ENCODE measurements around the gene AATF. TPM values are rescaled to one million over a fixed set of nuclear protein-coding genes. Genes with fewer than 3 reads are reported as not detected.

The AATF gene
- 32.5 to 38.5 TPM (median 34.0 TPM) in 3 replicates for total RNA-seq
- long read RNA-seq, transcript AATF-208 (12 exons, 2,141 nt), result major isoform, 71 of 80 reads
- long read RNA-seq, partial matches to known transcripts, result 4 of 80 reads
- long read RNA-seq, other reads (novel, unspliced or antisense), result 5 of 80 reads

DNA sequence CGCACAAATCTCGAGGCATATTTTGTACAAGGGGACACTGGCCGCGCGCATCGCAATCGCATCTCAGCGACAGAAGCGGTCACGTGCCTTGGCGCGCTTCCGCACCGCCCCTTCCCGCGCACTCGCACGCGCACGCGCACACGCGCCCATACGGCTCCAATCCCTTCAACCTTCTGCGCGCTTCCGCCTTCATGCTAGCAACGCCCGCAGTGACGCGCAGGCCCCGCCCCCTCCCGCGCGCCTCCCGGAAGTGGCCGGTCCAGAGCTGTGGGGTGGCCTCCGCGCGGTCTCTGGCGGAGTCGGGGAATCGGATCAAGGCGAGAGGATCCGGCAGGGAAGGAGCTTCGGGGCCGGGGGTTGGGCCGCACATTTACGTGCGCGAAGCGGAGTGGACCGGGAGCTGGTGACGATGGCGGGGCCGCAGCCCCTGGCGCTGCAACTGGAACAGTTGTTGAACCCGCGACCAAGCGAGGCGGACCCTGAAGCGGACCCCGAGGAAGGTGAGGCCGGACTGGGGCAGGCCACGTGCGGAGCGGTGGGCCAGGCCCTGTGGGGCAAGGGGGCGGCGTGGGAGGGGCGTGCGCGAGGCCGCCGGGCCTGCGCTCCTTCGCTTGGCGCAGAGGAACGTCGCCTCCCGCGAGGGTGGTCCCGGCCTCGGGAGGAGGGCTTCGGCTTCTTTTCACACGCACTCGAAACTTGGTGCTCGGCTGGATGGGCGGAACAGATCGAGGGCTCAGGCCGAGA, at the start of gene AATF:
Gene AATF (plus strand): TSS at position 238 of the 744 bp plus-strand sequence. CDS start 172 bp downstream, at position 410.
- Mint-ChIP-seq H3K9me3 (ENCODE audit: low read depth) (no peaks in the 10 kb centered on the region), H3K27me3 (ENCODE audit: low read depth) (peaks cover 32% of the 10 kb centered on the region), H3K27ac (ENCODE audit: unreplicated experiment) (peak within 1 kb of the TSS; percentile 98), H3K36me3 (ENCODE audit: low read depth) (peaks cover 12% of the 10 kb centered on the region), H3K4me3 (ENCODE audit: unreplicated experiment) (peak within 1 kb of the TSS; percentile 95), H3K4me1 (ENCODE audit: low read depth) (peaks cover 32% of the 10 kb centered on the region)
- TF ChIP-seq CTCF (IDR thresholded peaks at IDR 0.05), result no peak
- peak; percentile 98 for DNase-seq (ENCODE audit: low spot score)

DNA sequence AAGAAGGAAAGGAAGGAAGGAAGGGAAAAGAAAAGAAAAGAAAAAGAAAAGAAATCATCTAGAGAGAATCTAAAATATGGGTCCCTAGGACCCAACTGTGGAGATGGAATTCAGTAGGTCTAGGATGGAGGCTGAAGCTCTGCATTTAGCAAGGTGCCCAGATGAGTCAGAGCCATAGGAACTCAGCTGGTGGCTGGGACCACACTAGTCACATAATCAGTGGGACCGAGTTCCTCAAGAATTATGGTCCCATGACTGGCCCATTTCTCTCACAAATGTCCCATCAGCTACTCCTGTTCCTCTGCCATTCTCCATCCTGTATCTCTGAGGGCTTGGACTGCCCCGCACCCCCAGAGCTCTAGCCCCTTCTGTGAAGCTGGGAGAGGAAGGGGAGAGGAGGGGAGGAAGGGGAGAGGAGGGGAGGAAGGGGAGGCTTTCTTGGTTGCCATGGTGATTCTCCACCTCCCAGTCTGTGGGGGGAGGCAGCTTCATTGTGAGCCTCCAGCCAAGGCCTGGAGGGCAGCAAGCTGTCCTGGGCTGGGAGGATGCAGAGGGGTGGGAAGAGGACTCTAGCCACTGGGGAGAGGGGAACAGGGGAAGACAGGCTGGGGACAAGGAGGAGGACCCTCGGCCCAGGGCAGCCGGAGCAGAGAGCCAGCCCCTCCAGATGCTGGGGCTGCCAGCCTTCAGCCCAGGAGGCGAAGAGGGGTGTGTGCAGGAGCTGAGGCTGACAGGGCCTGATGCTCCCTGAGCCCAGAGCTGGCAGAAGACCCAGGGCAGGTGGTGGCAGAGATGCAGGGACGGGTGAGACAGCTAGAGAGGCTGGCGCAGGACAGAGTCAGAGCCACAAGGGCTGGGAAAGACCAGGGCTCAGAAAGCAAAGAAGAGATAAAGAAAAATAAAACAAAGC, 49.2 kb upstream of the AATF start:
- no peak overlapping the region for H3K27ac Mint-ChIP-seq (ENCODE audit: unreplicated experiment)
- DNase-seq (ENCODE audit: low spot score), result no peak
- peaks cover 12% of the 10 kb centered on the region for H3K4me1 Mint-ChIP-seq (ENCODE audit: low read depth)
- no peaks in the 10 kb centered on the region for H3K9me3 Mint-ChIP-seq (ENCODE audit: low read depth)
- H3K27me3 Mint-ChIP-seq (ENCODE audit: low read depth), result peaks cover 2% of the 10 kb centered on the region
- H3K4me3 Mint-ChIP-seq (ENCODE audit: unreplicated experiment), result no peak overlapping the region
- no peak for TF ChIP-seq CTCF (IDR thresholded peaks at IDR 0.05)
- no peaks in the 10 kb centered on the region for H3K36me3 Mint-ChIP-seq (ENCODE audit: low read depth)

DNA sequence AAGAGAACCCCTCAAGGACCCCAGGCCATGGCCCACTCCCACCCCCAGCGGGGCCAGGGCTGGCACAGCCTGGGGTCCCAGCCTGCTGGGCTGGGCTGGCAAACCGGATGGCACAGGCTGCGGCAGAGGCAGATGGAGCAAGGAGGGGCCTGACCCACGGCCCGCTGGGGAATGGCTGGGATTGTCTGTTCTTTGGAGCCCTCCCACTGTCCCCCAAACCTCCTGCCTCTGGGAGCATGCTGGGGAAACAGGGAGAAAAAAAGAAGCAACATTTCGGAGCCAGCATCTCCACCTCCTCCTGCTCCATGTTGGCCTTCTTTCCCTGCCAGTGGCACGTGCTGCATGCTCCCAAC, 48.6 kb upstream of the AATF start:
- no peaks in the 10 kb centered on the region for H3K36me3 Mint-ChIP-seq (ENCODE audit: low read depth)
- H3K9me3 Mint-ChIP-seq (ENCODE audit: low read depth), result no peaks in the 10 kb centered on the region
- no peaks in the 10 kb centered on the region for H3K27me3 Mint-ChIP-seq (ENCODE audit: low read depth)
- no peak overlapping the region for H3K4me3 Mint-ChIP-seq (ENCODE audit: unreplicated experiment)
- no peak for TF ChIP-seq CTCF (IDR thresholded peaks at IDR 0.05)
- peaks cover 12% of the 10 kb centered on the region for H3K4me1 Mint-ChIP-seq (ENCODE audit: low read depth)
- no peak for DNase-seq (ENCODE audit: low spot score)
- no peak overlapping the region for H3K27ac Mint-ChIP-seq (ENCODE audit: unreplicated experiment)

GRCh38 chr17:36901506-36901905, 47.2 kb upstream of the AATF start:
- Mint-ChIP-seq H3K4me3 (ENCODE audit: unreplicated experiment) (no peak overlapping the region), H3K36me3 (ENCODE audit: low read depth) (no peaks in the 10 kb centered on the region), H3K27me3 (ENCODE audit: low read depth) (no peaks in the 10 kb centered on the region), H3K27ac (ENCODE audit: unreplicated experiment) (no peak overlapping the region), H3K9me3 (ENCODE audit: low read depth) (no peaks in the 10 kb centered on the region), H3K4me1 (ENCODE audit: low read depth) (peaks cover 12% of the 10 kb centered on the region)
- no peak for DNase-seq (ENCODE audit: low spot score)
- no peak for TF ChIP-seq CTCF (IDR thresholded peaks at IDR 0.05)

DNA sequence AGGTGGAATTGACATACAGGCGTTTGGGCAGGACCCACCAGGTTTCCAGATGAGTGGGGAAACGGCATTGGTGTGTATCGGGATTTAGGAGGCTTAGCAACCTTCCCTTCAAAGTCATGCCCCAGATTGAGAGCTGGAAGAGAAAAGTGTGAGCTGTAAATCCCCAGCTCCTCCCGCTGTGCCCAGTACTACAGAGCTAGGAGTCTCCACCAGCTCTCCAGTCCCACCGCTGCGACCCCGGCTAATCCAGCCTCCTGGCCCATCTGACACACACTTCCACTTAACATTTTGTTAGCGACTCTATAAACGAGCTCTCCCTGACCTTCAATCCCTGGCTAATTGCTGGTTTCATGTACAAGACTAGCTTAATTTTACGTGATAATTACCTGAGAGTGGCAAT, 41.3 kb upstream of the AATF start:
- no peaks in the 10 kb centered on the region for H3K4me1 Mint-ChIP-seq (ENCODE audit: low read depth)
- H3K27me3 Mint-ChIP-seq (ENCODE audit: low read depth), result peaks cover 22% of the 10 kb centered on the region
- H3K36me3 Mint-ChIP-seq (ENCODE audit: low read depth), result no peaks in the 10 kb centered on the region
- H3K27ac Mint-ChIP-seq (ENCODE audit: unreplicated experiment), result no peak overlapping the region
- no peak overlapping the region for H3K4me3 Mint-ChIP-seq (ENCODE audit: unreplicated experiment)
- no peak for DNase-seq (ENCODE audit: low spot score)
- H3K9me3 Mint-ChIP-seq (ENCODE audit: low read depth), result no peaks in the 10 kb centered on the region
- no peak for TF ChIP-seq CTCF (IDR thresholded peaks at IDR 0.05)

All from chondrocyte (in vitro differentiated cells).